ENCODE data around the gene MYO3A.

DNA sequence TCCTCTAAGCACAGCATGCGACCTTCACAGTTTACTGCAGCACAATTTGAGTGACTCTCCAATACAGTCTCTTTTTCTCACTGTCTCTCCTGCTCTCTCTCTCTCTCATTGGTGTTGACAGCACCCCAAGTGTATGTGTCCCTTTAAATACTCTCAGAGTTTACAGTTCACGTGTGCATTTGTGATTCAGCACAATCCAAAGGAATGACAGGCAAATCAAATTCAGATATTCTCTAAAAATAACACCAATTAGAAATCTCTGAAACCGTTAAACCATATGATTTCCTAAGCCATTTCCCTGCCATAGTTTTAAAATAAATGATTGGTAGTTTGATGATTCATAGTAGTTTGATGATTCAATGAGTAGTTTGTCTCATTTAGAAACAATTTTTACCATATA is 178.5 kb downstream of the MYO3A start:
- TF ChIP-seq CTCF (IDR thresholded peaks at IDR 0.05) (no peak), POLR2AphosphoS5 (IDR thresholded peaks at IDR 0.05) (no peak)

All from breast epithelium (tissue), 3 donors.